Measurements from ENCODE around the gene PODXL2.

PODXL2 gene

GRCh38 chr3:127712461-127712860, 83.5 kb downstream of the PODXL2 start:
- TF ChIP-seq CTCF (IDR thresholded peaks at IDR 0.05; ENCODE audit: low read depth, low read length) = no peak

GRCh38 chr3:127712881-127713771, 84.1 kb downstream of the PODXL2 start:
- no peak for TF ChIP-seq CTCF (IDR thresholded peaks at IDR 0.05; ENCODE audit: low read depth, low read length)
- no peak overlapping the region for H3K4me3 ChIP-seq (ENCODE audit: low read depth, low read length)

More at GRCh38 chr3:127712461-127712860, 83.5 kb downstream of the PODXL2 start:
- H3K4me3 ChIP-seq (ENCODE audit: low read depth, low read length) = no peak overlapping the region

GRCh38 chr3:127714125-127714571, 85.2 kb downstream of the PODXL2 start:
- TF ChIP-seq CTCF (IDR thresholded peaks at IDR 0.05; ENCODE audit: low read depth, low read length) = no peak
- H3K4me3 ChIP-seq (ENCODE audit: low read depth, low read length) = no peak overlapping the region

- H3K4me3 ChIP-seq (ENCODE audit: low read depth, low read length) = no peak overlapping the region
- no peak for TF ChIP-seq CTCF (IDR thresholded peaks at IDR 0.05; ENCODE audit: low read depth, low read length)
Measured at GRCh38 chr3:127714866-127715265, 85.9 kb downstream of the PODXL2 start.

GRCh38 chr3:127715532-127715931, 86.5 kb downstream of the PODXL2 start:
- no peak overlapping the region for H3K4me3 ChIP-seq (ENCODE audit: low read depth, low read length)
- no peak for TF ChIP-seq CTCF (IDR thresholded peaks at IDR 0.05; ENCODE audit: low read depth, low read length)

GRCh38 chr3:127716384-127716783, 87.4 kb downstream of the PODXL2 start:
- H3K4me3 ChIP-seq (ENCODE audit: low read depth, low read length) = no peak overlapping the region
- no peak for TF ChIP-seq CTCF (IDR thresholded peaks at IDR 0.05; ENCODE audit: low read depth, low read length)
